Fibroblast of skin of abdomen (primary cell): ENCODE results near the gene ARHGAP32.
"Not testable (repeated sequence)": the region's sequence is repeated elsewhere in the genome, so short reads cannot be mapped to it uniquely, and the experiment has no call there.

Experiments used
- DNase-seq: peaks from one replicate; pipeline ENCODE4 v3.0.0-alpha.2; 2013

The ARHGAP32 gene

GRCh38 chr11:128928400-128928799 lies 263.7 kb downstream of the ARHGAP32 start:
- DNase-seq = no peak

DNA sequence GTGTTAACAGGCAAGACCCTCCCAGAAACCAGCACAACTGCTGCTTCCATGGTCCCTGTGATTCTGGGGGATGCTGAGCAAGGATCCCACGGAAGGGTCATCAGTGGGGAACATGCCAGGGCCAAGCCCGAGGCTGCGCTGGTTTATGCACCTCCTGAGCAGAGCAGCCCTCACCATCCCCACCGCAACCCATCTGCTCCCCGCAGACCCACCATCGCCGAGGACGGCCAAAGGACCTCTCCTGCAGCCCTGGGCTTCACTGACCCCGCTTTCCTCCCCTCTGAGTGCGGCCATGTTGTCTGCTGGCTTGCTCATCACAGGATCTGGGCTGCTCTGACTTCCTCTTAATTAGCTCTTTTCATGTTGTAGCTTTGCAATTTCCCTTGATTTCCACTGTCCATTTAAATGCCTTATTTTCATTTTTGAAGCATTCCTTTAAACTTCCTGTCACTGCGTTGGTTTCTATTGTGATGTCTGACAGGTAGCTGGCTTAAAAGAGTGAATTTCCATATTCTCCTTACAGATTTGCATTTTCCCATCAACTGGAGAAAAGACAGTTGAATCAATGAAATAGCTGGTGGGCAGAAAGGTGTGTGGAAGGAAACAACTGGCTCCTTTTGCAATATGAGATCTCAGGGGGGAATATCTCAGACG lies 264.3 kb downstream of the ARHGAP32 start:
- DNase-seq = no peak

DNA sequence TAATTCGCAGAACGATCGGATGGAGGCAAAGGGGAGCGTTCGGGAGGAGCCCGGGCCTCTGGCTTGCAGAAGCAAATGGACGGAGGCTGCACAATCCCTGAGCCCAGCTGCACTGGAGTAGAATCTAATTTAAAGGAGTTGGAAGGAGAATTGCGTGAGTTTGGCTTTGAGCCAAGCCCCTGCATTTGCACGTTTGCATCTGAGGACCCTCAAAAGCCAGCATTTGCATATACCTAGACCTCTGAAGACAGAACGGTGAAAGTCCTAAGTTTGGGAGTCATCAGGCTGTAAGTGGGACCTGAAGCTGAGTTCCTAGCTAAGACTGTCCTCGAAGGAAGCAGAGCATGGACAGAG lies 265.0 kb downstream of the ARHGAP32 start:
- no peak for DNase-seq

DNA sequence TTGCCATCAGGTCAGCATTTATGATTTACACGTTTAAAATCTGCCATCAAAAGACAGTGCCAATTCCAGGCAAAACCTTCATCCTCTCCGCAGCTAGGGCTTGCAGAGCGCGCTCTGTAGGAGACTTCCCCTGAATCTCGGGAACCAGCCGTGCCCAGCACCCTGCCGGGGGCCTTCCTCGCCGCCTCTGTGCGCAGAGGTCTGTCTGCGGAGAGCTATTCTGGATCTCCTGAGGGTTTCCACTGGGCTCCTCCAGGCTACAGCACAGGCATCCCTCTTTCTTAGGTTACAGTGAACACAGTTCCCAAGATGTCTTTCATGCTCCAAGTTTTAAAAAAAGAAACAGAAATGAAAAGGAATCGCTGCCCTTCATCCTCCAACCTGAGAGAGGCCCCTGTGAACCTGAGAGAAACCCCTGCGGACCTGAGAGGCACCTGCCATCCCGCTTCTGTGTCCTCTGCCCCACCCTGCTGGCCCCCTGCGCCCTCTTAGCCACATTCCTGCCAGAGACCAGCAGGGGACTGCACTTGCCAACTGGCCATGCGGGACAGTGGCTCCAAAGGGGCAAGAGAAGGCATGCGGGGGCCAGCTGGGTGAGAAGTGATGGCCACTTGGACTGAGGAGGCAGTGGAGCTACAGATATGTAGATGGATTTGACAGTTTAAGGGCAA lies 265.6 kb downstream of the ARHGAP32 start:
- DNase-seq = no peak

GRCh38 chr11:128926000-128926399 lies 266.1 kb downstream of the ARHGAP32 start:
- DNase-seq = no peak

- no peak for DNase-seq
Observed at GRCh38 chr11:128925250-128925600, 266.9 kb downstream of the ARHGAP32 start.

DNA sequence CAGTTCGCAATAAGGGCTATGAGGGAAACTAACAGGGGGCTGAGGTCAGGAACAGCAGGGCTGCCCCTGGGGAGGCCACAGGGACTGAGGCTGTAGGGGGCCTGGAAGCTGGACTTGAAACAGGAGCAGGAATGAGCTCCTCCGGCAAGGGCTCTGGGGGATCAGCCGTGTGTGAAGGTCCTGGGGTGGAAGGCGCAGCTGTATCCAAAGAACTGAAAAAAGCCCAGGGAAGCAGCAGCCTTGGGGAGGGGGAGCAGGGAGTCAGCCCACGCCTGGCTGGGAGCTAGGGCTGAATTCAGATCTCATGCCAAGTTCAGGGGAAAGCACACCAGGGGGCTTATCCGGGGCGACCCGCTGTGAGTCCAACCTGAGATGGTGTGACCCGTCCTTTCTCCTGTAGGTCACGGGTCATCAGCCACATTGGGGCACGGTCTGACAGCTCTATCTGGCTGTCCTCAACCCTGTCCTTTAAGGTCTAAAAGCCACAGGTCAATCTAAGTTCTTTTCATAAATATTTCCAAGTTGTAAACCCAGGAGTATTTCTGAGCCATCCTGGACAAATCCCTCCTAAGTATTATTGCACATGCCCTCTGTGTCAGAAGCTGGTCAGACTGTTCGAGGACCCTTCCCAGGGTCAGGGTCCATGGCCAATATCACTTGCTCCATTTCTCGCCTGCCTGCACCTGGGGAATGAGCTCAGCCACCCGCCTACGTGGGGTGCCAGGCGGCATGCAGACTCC lies 267.4 kb downstream of the ARHGAP32 start:
- no peak for DNase-seq

DNA sequence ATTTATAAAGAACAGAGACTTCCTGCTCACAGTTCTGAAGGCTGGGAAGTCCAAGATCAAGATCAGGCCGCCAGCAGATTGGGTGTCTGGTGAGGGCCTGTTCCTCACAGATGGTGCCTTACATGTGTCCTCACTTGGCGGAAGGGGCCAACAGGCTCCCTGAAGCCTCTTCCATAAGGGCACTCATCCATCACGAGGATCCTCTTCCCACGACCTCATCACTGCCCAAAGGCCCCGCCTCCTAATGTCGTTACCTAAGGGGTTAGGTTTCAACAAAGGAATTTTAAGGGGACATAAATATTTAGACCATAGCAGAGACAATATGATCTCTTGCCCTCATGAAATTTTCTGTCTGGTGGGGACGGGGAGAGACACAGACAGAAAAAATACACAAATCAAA lies 268.0 kb downstream of the ARHGAP32 start:
- no peak for DNase-seq

- DNase-seq = no peak
Observed at GRCh38 chr11:128921793-128922192, 270.3 kb downstream of the ARHGAP32 start.

DNA sequence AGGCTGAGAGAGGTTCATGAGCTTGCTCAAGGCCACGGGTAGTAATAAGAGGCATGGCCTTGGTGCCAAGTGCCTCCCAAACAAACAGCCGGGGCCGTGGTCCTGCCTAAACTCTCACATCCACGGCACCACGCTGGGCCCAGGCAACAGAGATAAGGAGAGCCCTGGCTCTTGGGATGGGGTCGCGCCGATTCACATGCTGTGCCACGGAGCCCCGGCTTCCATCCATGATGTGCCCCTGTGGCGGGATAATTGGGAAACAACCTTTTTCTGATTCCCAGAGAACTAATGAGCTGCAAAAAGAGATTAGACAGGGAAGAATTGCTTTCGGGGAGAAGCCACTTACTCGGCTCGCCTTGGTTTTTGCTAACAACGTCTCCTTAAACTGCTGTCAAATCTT lies 271.5 kb downstream of the ARHGAP32 start:
- DNase-seq = no peak

DNA sequence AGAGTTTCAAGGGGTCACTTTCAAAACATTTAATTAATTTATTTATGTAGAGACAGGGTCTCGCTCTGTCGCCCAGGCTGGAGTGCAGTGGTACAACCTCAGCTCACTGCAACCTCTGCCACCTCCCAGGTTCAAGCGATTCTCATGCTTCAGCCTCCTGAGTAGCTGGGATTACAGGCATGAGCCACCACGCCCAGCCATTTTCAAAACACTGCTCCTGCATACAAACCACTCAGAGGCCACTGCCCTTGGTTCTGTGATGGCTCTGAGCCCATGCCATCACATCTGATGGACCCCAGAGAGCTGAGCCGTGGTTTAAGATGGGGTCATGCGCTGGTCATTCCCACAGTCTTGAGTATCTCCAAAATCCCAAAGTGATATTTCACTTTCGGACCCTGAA lies 272.5 kb downstream of the ARHGAP32 start:
- DNase-seq = not testable (repeated sequence)

DNA sequence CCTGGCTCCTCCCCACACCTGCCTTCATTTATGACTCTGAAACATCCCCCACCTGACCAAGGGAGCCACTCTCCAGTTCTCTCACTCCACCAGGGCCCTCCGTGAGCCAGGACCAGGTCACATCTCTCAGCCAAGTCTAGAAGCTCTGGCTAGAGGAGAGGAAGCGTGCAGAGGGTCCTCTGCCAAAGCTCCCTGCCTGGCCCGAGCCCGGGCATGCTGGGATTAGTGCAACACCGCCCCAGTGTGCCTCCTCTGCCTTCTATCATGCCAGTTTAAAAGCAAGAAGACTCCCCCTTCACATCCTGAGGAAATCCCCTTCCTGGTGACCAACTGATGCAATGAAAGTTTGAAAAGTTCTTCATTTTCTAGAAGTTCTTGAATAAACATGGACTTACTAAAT lies 272.9 kb downstream of the ARHGAP32 start:
- no peak for DNase-seq

- DNase-seq = no peak
Observed at GRCh38 chr11:128917144-128917724, 274.9 kb downstream of the ARHGAP32 start.

DNA sequence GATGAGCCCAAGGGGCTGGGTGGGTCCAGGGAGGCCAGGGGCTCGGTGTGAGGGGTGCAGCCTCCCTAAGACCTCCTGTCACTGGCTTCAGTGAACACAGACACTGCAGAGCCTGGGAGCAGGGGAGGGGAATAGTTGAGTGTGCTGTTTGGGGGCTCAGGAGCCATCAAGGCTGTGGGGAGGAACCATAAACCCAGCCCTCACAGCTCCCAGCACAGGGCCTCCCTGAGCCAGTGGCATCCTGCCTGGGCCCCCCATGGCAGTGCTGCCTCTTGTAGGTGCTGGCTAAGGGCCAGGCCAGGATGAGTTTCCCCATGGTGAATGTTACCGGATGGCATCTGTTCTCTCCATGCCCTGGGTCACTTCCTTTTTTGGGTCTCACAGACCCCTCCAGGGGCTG lies 275.4 kb downstream of the ARHGAP32 start:
- no peak for DNase-seq

DNA sequence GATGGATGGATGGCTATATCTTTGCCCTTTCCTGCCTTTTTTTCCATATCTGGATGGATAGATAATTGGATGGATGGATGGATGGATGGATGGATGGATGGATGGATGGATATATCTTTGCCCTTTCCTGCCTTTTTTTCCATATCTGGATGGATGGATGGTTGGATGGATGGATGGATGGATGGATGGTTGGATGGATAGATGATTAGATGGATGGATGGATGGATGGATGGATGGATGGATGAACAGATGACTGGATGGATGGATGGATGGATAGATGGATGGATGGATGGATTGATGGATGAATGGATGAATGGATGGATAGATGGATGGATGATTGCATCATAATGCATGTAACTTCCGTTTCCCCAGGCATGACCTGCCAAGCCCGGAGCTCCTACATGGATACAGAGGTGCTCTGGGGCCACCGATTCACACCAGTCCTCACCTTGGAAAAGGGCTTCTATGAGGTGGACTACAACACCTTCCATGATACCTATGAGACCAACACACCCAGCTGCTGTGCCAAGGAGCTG lies 276.0 kb downstream of the ARHGAP32 start:
- no peak for DNase-seq

DNA sequence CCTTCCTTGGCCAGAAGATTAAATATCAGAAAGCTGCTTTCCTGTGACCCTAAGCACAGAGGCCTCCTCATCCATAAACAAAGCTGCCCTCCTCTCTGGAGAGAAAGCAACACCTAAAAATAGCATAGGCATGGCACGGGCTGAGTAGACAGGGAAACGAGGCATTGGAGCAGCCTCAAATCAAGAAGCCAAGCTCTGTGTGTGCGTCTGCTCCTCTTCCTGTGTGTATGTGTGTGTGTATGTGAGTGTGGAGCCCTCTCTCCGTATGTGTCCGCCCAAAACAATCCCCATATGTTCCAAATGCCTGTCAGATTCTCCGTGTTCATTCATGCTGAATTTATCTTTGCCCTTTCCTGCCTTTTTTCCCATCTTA lies 277.0 kb downstream of the ARHGAP32 start:
- peak; percentile 33 for DNase-seq
